IPS-NIHi7 (cell line): ENCODE data around the gene RGSL1.
"Not testable (repeated sequence)": the region's sequence is repeated elsewhere in the genome, so short reads cannot be mapped to it uniquely, and the experiment has no call there.

ENCODE experiments used
- DNase-seq: peaks from one replicate; pipeline ENCODE4 v3.0.0; 2012; ENCODE audit warnings: mixed read lengths; ENCODE audit errors: extremely low spot score

The RGSL1 gene

GRCh38 chr1:182446033-182446669 lies 3.8 kb upstream of the RGSL1 start:
- DNase-seq: peak; percentile 73

- DNase-seq: not testable (repeated sequence)
These were observed 2.8 kb upstream of the RGSL1 start for GRCh38 chr1:182447124-182447523.

- no peak for DNase-seq
These were observed 2.3 kb upstream of the RGSL1 start for GRCh38 chr1:182447660-182448059.

GRCh38 chr1:182453631-182454030 lies 3.7 kb downstream of the RGSL1 start:
- DNase-seq: no peak

GRCh38 chr1:182457844-182458243 lies 7.9 kb downstream of the RGSL1 start:
- no peak for DNase-seq

GRCh38 chr1:182459949-182460348 lies 10.0 kb downstream of the RGSL1 start:
- no peak for DNase-seq

GRCh38 chr1:182460550-182460951 lies 10.6 kb downstream of the RGSL1 start:
- DNase-seq: no peak

GRCh38 chr1:182473556-182473955 lies 23.6 kb downstream of the RGSL1 start:
- no peak for DNase-seq

- DNase-seq: no peak
These were observed 26.7 kb downstream of the RGSL1 start for GRCh38 chr1:182476625-182477024.

- DNase-seq: no peak
These were observed 28.3 kb downstream of the RGSL1 start for GRCh38 chr1:182478238-182478637.

GRCh38 chr1:182484067-182484466 lies 34.1 kb downstream of the RGSL1 start:
- no peak for DNase-seq

- peak; percentile 65 for DNase-seq
These were observed 34.7 kb downstream of the RGSL1 start for GRCh38 chr1:182484531-182485257.

GRCh38 chr1:182485861-182486260 lies 35.9 kb downstream of the RGSL1 start:
- no peak for DNase-seq

GRCh38 chr1:182488803-182489202 lies 38.9 kb downstream of the RGSL1 start:
- DNase-seq: no peak

GRCh38 chr1:182493063-182493462 lies 43.1 kb downstream of the RGSL1 start:
- no peak for DNase-seq

GRCh38 chr1:182495002-182495401 lies 45.1 kb downstream of the RGSL1 start:
- DNase-seq: no peak

GRCh38 chr1:182495693-182496092 lies 45.7 kb downstream of the RGSL1 start:
- DNase-seq: no peak

GRCh38 chr1:182507685-182508084 lies 57.7 kb downstream of the RGSL1 start:
- no peak for DNase-seq

GRCh38 chr1:182515556-182515955 lies 65.6 kb downstream of the RGSL1 start:
- no peak for DNase-seq

- DNase-seq: no peak
These were observed 70.8 kb downstream of the RGSL1 start for GRCh38 chr1:182520736-182521135.

GRCh38 chr1:182525342-182525741 lies 75.4 kb downstream of the RGSL1 start:
- no peak for DNase-seq

- DNase-seq: peak; percentile 29
These were observed 77.7 kb downstream of the RGSL1 start for GRCh38 chr1:182527680-182528079.

GRCh38 chr1:182528206-182528605 lies 78.3 kb downstream of the RGSL1 start:
- not testable (repeated sequence) for DNase-seq
